HuH-7 (cell line): ENCODE results near the gene ZNF714.
A peak's percentile ranks its signal among the peaks of the same experiment; 100 is the strongest.
"Not testable (repeated sequence)": the region's sequence is repeated elsewhere in the genome, so short reads cannot be mapped to it uniquely, and the experiment has no call there.

Experiments used
- DNase-seq: peaks from one replicate; pipeline ENCODE4 v3.0.0; 2011; ENCODE audit warnings: low spot score

Gene ZNF714

GRCh38 chr19:21130097-21130775 is 48.2 kb downstream of the ZNF714 start:
- DNase-seq: no peak

DNA sequence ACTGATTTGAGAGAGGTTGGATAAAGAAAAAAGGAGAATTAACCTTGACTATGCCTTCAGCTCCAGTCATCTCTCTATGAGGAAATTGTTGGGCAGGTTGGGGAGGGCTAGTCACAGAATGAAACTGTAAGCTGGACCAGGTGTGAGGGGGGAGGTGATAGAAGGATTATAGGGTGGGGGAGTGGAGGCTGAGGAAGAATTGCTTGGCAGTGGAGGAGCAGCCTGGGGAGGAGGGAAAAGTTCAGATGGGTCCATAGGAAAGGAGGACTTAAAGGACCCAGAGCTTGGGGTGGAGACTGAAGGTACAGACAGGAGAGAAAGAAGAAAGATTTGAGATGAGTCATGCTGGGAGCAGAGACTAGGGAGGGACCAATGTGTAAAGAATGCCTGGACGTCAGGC is 51.6 kb downstream of the ZNF714 start:
- DNase-seq: no peak

DNA sequence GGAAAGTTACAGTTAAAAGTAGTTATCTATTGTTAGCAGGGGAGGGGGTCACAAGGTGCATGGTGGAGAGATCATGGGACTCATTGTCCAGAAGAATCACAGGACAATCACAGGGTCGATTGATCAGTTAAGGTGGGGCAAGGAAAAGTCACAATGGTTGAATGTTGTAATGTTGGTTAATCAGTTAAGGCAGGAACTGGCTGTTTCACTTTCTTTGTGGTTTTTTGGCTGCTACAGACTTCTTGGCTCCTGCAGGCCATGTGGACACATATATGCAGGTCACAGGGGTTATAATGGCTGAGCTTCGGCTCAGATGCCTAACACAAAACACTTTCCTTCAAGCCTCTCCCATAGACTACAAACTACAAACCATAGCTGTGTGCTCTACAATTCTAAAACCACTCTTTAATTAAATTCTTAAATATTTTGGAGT is 52.9 kb downstream of the ZNF714 start:
- no peak for DNase-seq

GRCh38 chr19:21135433-21135832 is 53.4 kb downstream of the ZNF714 start:
- DNase-seq: no peak

- DNase-seq: no peak
Measured at GRCh38 chr19:21138130-21138529, 56.1 kb downstream of the ZNF714 start.

DNA sequence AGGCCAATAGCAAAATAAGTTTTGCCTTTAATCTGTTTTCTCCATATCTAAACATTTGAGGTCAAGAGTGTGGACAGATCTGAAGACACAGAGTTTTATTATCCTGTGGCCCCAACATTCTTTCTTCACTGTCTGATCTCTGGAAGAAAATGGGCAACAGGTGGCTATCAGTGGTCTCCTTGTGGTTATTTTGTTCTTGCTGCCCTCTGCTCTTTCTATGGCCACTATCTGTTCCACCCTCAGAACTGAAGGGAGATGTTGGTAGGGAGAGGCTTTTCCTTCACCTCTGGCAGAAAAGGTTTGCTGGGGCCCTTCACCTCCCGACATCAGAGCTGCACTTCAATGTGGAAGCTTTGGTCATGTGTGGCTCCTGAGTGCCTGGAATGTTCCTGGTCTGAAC is 59.0 kb downstream of the ZNF714 start:
- DNase-seq: not testable (repeated sequence)

DNA sequence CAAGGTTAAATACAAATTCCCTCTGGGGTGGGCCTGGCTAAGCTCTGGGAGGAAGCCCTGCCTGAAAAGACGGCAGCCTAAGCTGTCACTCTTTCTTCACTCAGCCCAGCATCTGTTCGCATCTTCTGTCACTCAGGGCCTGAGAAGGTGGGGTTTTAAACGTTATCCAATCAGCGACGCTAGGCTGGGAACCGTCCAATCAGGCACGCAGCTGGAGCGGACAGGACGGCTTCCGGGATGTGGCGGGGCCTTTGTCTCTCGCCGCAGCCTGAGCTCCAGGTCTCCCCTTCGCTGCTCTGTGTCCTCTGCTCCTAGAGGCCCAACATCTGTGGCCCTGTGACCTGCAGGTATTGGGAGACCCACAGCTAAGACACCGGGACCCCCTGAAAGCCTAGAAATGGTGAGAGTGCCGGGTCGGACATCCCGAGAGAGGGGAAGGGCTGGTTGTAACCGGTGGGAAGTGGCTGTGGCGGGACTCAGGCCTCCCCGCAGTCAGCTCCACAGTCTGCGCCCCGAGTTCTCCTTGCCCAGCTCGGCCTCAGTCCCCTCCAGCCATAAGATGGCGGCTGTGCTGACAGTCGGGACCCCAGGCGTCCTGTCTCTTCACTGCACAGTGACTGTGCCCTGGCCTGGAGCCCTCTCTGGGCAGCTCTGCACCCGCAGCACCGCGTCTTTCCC is 59.9 kb downstream of the ZNF714 start, which contains the start of gene ZNF431:
Gene ZNF431, plus strand, starts transcription at position 254 of the 678 bp plus-strand sequence. Its CDS starts 144 bp downstream, at position 398.
- peak; percentile 86 for DNase-seq

- no peak for DNase-seq
Measured at GRCh38 chr19:21143428-21143827, 61.4 kb downstream of the ZNF714 start.

DNA sequence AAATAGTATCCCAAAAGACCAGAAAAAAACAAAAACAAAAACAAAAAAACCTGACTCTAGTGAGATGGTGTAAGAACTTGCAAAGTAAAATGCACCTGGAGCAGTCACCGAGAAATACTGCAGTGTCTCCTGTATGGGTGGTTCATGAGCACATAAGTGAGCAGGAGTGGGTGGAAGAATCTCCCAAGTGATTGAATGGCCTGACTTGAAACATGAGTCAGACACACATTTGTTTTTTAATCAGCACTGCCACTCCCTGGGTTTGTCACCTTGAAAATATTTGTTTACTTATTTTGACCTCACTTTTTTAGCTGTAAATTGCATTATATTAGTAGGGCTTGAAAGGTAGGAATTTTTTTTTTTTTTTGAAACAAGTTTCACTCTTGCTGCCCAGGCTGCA is 61.9 kb downstream of the ZNF714 start:
- DNase-seq: no peak

DNA sequence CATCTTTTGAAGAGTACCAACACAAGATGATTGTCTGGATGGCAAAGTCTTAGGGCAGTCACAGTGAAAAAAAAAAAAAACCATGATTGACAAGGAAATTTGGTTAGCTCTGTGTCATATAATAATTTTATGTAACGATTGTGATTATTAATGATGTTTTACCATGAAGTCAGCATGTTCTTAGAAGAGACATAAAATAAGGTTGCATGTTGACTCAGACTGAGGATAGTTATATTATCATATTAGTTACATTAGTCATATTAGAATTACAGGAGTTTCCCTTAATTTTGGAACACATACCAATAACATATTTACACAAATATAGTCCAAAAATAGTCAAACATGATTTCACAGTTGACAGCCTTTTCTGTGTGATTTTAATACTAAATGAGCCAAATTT is 65.5 kb downstream of the ZNF714 start:
- no peak for DNase-seq

GRCh38 chr19:21148681-21149080 is 66.7 kb downstream of the ZNF714 start:
- DNase-seq: no peak

GRCh38 chr19:21149877-21150276 is 67.9 kb downstream of the ZNF714 start:
- DNase-seq: no peak

GRCh38 chr19:21151460-21151859 is 69.5 kb downstream of the ZNF714 start:
- no peak for DNase-seq

DNA sequence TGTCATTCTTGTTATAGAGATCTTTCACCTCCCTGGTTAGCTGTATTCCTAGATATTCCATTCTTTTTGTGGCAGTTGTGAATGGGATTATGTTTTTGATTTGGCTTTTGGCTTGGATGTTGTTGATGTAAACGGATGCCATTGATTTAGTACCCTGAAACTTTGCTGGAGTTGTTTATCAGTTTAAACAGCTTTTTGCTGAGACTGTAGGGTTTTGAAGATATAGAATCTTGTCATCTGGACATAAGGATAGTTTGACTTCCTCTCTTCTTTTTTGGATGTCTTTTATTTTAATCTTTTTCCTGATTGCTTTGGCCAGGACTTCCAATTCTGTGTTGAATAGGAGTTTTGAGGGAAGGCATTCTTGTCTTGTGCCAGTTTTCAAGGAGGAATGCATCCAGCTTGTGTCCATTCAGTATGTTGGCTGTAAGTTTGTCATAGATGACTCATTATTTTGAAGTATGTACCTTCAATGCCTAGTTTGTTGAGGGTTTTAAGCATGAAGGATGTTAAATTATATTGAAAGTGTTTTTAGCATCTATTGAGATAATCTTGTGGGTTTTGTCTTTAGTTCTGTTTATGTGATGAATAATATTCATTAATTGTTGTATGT is 76.6 kb downstream of the ZNF714 start:
- no peak for DNase-seq

DNA sequence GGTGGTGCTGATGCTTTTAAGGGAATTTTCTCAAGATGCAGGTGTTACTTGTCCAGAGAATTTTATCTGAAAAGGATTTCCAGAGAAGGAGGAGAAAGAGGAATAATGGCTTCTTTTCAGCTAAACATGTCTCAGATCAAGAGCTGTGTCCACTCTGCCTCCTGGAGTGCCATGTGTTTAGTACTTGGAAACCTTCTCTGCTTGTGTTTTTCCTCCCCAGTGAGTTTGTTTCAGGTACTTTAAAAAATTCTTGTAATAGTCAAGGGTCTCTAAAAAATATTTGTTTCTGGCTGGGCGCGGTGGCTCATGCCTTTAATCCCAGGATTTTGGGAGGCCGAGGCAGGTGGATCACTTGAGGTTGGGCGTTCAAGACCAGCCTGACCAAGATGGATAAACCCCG is 82.5 kb downstream of the ZNF714 start:
- no peak for DNase-seq

DNA sequence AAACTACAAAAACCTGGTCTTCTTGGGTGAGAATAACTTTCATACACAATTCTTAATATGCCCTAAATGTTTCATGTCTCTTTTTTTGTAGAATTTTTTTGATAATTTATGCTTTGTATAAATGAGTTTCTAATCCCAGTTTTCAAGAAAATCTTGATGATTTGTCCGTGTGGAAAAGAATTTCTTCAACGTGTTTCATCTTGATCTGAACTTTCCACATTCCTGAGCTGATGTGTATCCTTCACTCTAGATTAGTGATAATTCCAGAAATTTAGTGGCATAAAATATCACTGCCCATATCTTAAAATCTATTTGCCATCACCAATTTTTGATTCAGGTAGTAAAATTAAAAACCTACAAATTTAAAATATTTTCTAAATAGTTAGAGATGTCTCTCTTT is 84.4 kb downstream of the ZNF714 start:
- no peak for DNase-seq
